Activated CD4-positive, alpha-beta T cell treated with anti-CD3 and anti-CD28 coated beads, Interleukin-2, amount 50 U/mL, for 1 hour (primary cell): ENCODE data around the gene LENEP.

Experiments used
- DNase-seq: peaks from one replicate; pipeline ENCODE4 v3.0.0-alpha.2; 2020

Gene LENEP

GRCh38 chr1:154999571-155000410 lies 6.4 kb downstream of the LENEP start:
- no peak for DNase-seq

GRCh38 chr1:155000411-155000725 lies 7.0 kb downstream of the LENEP start:
- no peak for DNase-seq

GRCh38 chr1:155000726-155001424 lies 7.5 kb downstream of the LENEP start:
- peak; percentile 79 for DNase-seq

GRCh38 chr1:155001425-155001674 lies 8.0 kb downstream of the LENEP start:
- no peak for DNase-seq

GRCh38 chr1:155001675-155002463 lies 8.5 kb downstream of the LENEP start:
- peak; percentile 98 for DNase-seq

GRCh38 chr1:155002464-155003226 lies 9.3 kb downstream of the LENEP start, which contains the start of gene ZBTB7B:
ZBTB7B (plus strand) TSS chr1:155002802; CDS start chr1:155014661, 11,859 bp downstream.
- no peak for DNase-seq

GRCh38 chr1:155003227-155003765 lies 9.9 kb downstream of the LENEP start:
- no peak for DNase-seq

- no peak for DNase-seq
Observed at GRCh38 chr1:155003766-155004351, 10.5 kb downstream of the LENEP start.

- DNase-seq = no peak
Observed at GRCh38 chr1:155004352-155005075, 11.1 kb downstream of the LENEP start.

- DNase-seq = no peak
Observed at GRCh38 chr1:155005076-155006011, 12.0 kb downstream of the LENEP start.

- no peak for DNase-seq
Observed at GRCh38 chr1:155006601-155007101, 13.3 kb downstream of the LENEP start.

GRCh38 chr1:155007251-155007828 lies 14.0 kb downstream of the LENEP start:
- DNase-seq = no peak

- no peak for DNase-seq
Observed at GRCh38 chr1:155008015-155008941, 14.9 kb downstream of the LENEP start.

GRCh38 chr1:155009221-155009711 lies 15.9 kb downstream of the LENEP start:
- DNase-seq = no peak

GRCh38 chr1:155009742-155010141 lies 16.4 kb downstream of the LENEP start:
- no peak for DNase-seq

GRCh38 chr1:155010211-155010918 lies 17.0 kb downstream of the LENEP start:
- no peak for DNase-seq

GRCh38 chr1:155011004-155011416 lies 17.6 kb downstream of the LENEP start:
- DNase-seq = no peak
